Esophagus (tissue), 2 donors: ENCODE results near the gene ZNF354C. TPM values are rescaled to one million over a fixed set of nuclear protein-coding genes. Genes with fewer than 3 reads are reported as not detected.

Source experiments
- polyA plus RNA-seq, 2 donors: library from polyadenylated mRNA; stranded (reverse); fragments of 200-250 nt; gene quantifications; one replicate each; pipeline ENCODE4 v1.2.3, GENCODE V29; 2013
- donor health status: healthy with polysubstance abuse.
- donor health status: Bipolar disorder and iron deficiency.

The ZNF354C gene
- polyA plus RNA-seq, 2 donors = 0.84 to 0.95 TPM

Other genes starting within 250 kb of the ZNF354C start
- gene ZNF354B, start 200.4 kb upstream of the ZNF354C start, polyA plus RNA-seq = 1 to 10 TPM; 5.8 to 8.1 TPM
- gene ZFP2, start 164.5 kb upstream of the ZNF354C start, polyA plus RNA-seq = under 1 TPM; 0.52 to 0.86 TPM
- gene ZNF454, start 119.2 kb upstream of the ZNF354C start, polyA plus RNA-seq = under 1 TPM; 0.40 to 0.71 TPM
- gene GRM6, start 65.1 kb upstream of the ZNF354C start, polyA plus RNA-seq = not detected
- 1 to 10 TPM; 1.4 to 2.1 TPM for gene ZNF879, start 36.6 kb upstream of the ZNF354C start, polyA plus RNA-seq